HCT116 (cell line): ENCODE results near the gene CCSER1. TPM values are rescaled to one million over a fixed set of nuclear protein-coding genes. Genes with fewer than 3 reads are reported as not detected.
"Not testable (repeated sequence)": the region's sequence is repeated elsewhere in the genome, so short reads cannot be mapped to it uniquely, and the experiment has no call there.

Experiments used
- ATAC-seq: fragments of 200-7000 bp; cut with Tn5 transposase; 2 replicates; pipeline ENCODE4 v1.9.1; 2020; ENCODE audit warnings: mild to moderate bottlenecking, moderate library complexity
- BruUV-seq: library from RNA; stranded (reverse); fragments of 400-500 nt; replicated peaks from 2 replicates; lab custom pipeline; 2021; lab: Mats Ljungman, UMichigan
- CTCF ChIA-PET: fragments of 300-600 bp; sonication (Branson Sonifier 250); formaldehyde crosslinking; loops from one replicate; lab custom pipeline; 2021; ENCODE audit warnings: antibody characterized with exemption; lab: Charles Lee
- POLR2A ChIA-PET: fragments of 300-600, 350-600 bp; sonication (Branson Sonifier 250); formaldehyde crosslinking; loops from one replicate; lab custom pipeline; 2021; ENCODE audit warnings: antibody characterized with exemption; lab: Charles Lee
- RAD21 ChIA-PET, 2 experiments: fragments of 300-600 bp; sonication (Branson Sonifier 250); formaldehyde crosslinking; loops; one replicate each; lab custom pipeline; 2023; ENCODE audit warnings: low total read pairs in 2 of 2; ENCODE audit not compliant: uncharacterized antibody in 2 of 2, unreplicated experiment in 2 of 2, low non-redundant PET in 1 of 2; lab: Charles Lee
- DNase-seq: peaks from one replicate; pipeline ENCODE4 v3.0.0-alpha.2; 2010; ENCODE audit warnings: low read depth, low spot score
- H2AFZ ChIP-seq: fragments of 200-600 bp; shearing (Covaris generic), sonication (generic); 2 replicates; pipeline ENCODE4 v1.6.1; 2017; ENCODE audit warnings: low read depth, mixed run types, mixed read lengths, antibody characterized with exemption, low read length; ENCODE audit not compliant: poor library complexity, severe bottlenecking
- H3K27ac ChIP-seq: 2 replicates; pipeline ENCODE4 v1.5.1; 2012; ENCODE audit warnings: low read depth, low read length
- H3K27me3 ChIP-seq: fragments of 200-600 bp; sonication (generic); 2 replicates; pipeline ENCODE4 v1.6.1; 2016; ENCODE audit warnings: mixed run types, low read length, mixed read lengths; ENCODE audit not compliant: insufficient read depth
- H3K36me3 ChIP-seq, 2 experiments: fragments of 200-500 bp in 1 of 2; fragments of 200-600 bp in 1 of 2; sonication (Bioruptor generic) in 1 of 2; sonication (generic) in 1 of 2; 2 replicates each; pipeline versions ENCODE4 v1.5.1 to v1.6.1; 2014 to 2016; ENCODE audit warnings: low read length in 2 of 2, inconsistent platforms in 1 of 2, mixed read lengths in 1 of 2, mixed run types in 1 of 2; ENCODE audit not compliant: insufficient read depth in 2 of 2, control insufficient read depth in 1 of 2
- H3K4me1 ChIP-seq, 2 experiments: fragments of 200-600 bp in 1 of 2; sonication (generic) in 1 of 2; 2 replicates each; pipeline versions ENCODE4 v1.5.1 to v1.6.1; 2012 to 2017; ENCODE audit warnings: low read length in 2 of 2, inconsistent platforms in 1 of 2, mild to moderate bottlenecking in 1 of 2, mixed read lengths in 1 of 2, mixed run types in 1 of 2, moderate library complexity in 1 of 2; ENCODE audit not compliant: insufficient read depth in 2 of 2, control insufficient read depth in 1 of 2
- H3K4me2 ChIP-seq: fragments of 200-600 bp; sonication (generic); 2 replicates; pipeline ENCODE4 v1.6.1; 2017; ENCODE audit warnings: mixed run types, low read length, mixed read lengths
- H3K4me3 ChIP-seq, 2 experiments: fragments of 200-600 bp in 1 of 2; sonication (generic) in 1 of 2; replicated peaks in 1 of 2; 2 replicates each; pipeline ENCODE4 v1.5.1; 2011 to 2016; ENCODE audit warnings: low read length in 2 of 2, control low read depth in 1 of 2, low read depth in 1 of 2, mild to moderate bottlenecking in 1 of 2, mixed read lengths in 1 of 2, mixed run types in 1 of 2
- H3K79me2 ChIP-seq: fragments of 200-600 bp; sonication (generic); 2 replicates; pipeline ENCODE4 v1.6.1; 2017; ENCODE audit warnings: mild to moderate bottlenecking, mixed run types, low read length, moderate library complexity, mixed read lengths; ENCODE audit not compliant: insufficient read depth
- H3K9ac ChIP-seq: fragments of 200-600 bp; sonication (generic); 2 replicates; pipeline ENCODE4 v1.6.1; 2016; ENCODE audit warnings: low read length, mixed read lengths
- H3K9me2 ChIP-seq: fragments of 200-600 bp; sonication (generic), shearing (Covaris generic); 2 replicates; pipeline ENCODE4 v1.6.1; 2017; ENCODE audit warnings: mixed run types, mild to moderate bottlenecking, moderate library complexity; ENCODE audit not compliant: insufficient read depth
- H3K9me3 ChIP-seq, 2 experiments: fragments of 200-500 bp in 1 of 2; fragments of 200-600 bp in 1 of 2; sonication (Bioruptor generic) in 1 of 2; sonication (generic) in 1 of 2; 2 replicates each; pipeline ENCODE4 v1.6.1; 2014 to 2017; ENCODE audit warnings: low read length in 2 of 2, mixed read lengths in 2 of 2, inconsistent platforms in 1 of 2, low read depth in 1 of 2, mild to moderate bottlenecking in 1 of 2, mixed run types in 1 of 2, moderate library complexity in 1 of 2; ENCODE audit not compliant: control insufficient read depth in 1 of 2, insufficient read depth in 1 of 2
- H4K20me1 ChIP-seq: fragments of 200-600 bp; sonication (generic), shearing (Covaris generic); 2 replicates; pipeline ENCODE4 v1.6.1; 2017; ENCODE audit warnings: mixed run types, mild to moderate bottlenecking, moderate library complexity; ENCODE audit not compliant: insufficient read depth
- ATF3 ChIP-seq: IDR thresholded peaks from 2 replicates; pipeline ENCODE4 v1.6.1; 2012
- CBX3 ChIP-seq: IDR thresholded peaks from 2 replicates; pipeline ENCODE4 v1.6.1; 2012; ENCODE audit warnings: low read depth
- CTCF ChIP-seq, 3 experiments: fragments of 200-600 bp in 1 of 3; sonication (generic) in 1 of 3; IDR thresholded peaks in 2 of 3; conservative IDR thresholded peaks in 1 of 3; 2 replicates each; pipeline ENCODE4 v1.5.1; 2012 to 2017; ENCODE audit warnings: low read depth in 2 of 3, low read length in 2 of 3, antibody characterized with exemption in 1 of 3, borderline replicate concordance in 1 of 3, control low read depth in 1 of 3, mild to moderate bottlenecking in 1 of 3, mixed read lengths in 1 of 3, mixed run types in 1 of 3, moderate library complexity in 1 of 3; ENCODE audit not compliant: insufficient read depth in 1 of 3
- EZH2 ChIP-seq: fragments of 200-600 bp; sonication (generic); IDR thresholded peaks from 2 replicates; pipeline ENCODE4 v1.6.1; 2017; ENCODE audit warnings: antibody characterized with exemption, mixed run types
- EZH2phosphoT487 ChIP-seq: fragments of 200-600 bp; IDR thresholded peaks from 2 replicates; pipeline ENCODE4 v1.6.1; 2018; ENCODE audit warnings: antibody characterized with exemption, borderline replicate concordance
- FOSL1 ChIP-seq: IDR thresholded peaks from 2 replicates; pipeline ENCODE4 v1.6.1; 2012; ENCODE audit warnings: low read depth
- JUND ChIP-seq: IDR thresholded peaks from 2 replicates; pipeline ENCODE4 v1.6.1; 2012
- POLR2A ChIP-seq: IDR thresholded peaks from 2 replicates; pipeline ENCODE4 v1.7.0; 2011; ENCODE audit warnings: borderline replicate concordance; ENCODE audit not compliant: insufficient read depth, insufficient read length; ENCODE audit errors: extremely low read depth
- POLR2AphosphoS5 ChIP-seq: IDR thresholded peaks from 2 replicates; pipeline ENCODE4 v1.6.1; 2011; ENCODE audit warnings: mild to moderate bottlenecking, low read depth, low read length, moderate library complexity
- RAD21 ChIP-seq: IDR thresholded peaks from 2 replicates; pipeline ENCODE4 v1.6.1; 2012; ENCODE audit warnings: low read depth, mild to moderate bottlenecking
- REST ChIP-seq: IDR thresholded peaks from 2 replicates; pipeline ENCODE4 v1.6.1; 2012; ENCODE audit warnings: low read depth
- SRF ChIP-seq: IDR thresholded peaks from 2 replicates; pipeline ENCODE4 v1.6.1; 2012; ENCODE audit warnings: low read depth
- TCF7L2 ChIP-seq: IDR thresholded peaks from 2 replicates; pipeline ENCODE4 v1.7.0; 2011; ENCODE audit warnings: borderline replicate concordance, inconsistent platforms; ENCODE audit not compliant: insufficient read depth, insufficient read length; ENCODE audit errors: extremely low read depth
- YY1 ChIP-seq: IDR thresholded peaks from 2 replicates; pipeline ENCODE4 v1.6.1; 2011; ENCODE audit warnings: low read length, low read depth, moderate library complexity, mild to moderate bottlenecking; ENCODE audit not compliant: insufficient replicate concordance; ENCODE audit errors: extremely low read depth
- intact Hi-C: fragments of 100-400 bp; cut with micrococcal nuclease; formaldehyde crosslinking; loops from 2 replicates; pipeline ENCODE4 v1.10.0; 2022
- total RNA-seq: library from RNA; stranded (reverse); gene quantifications from one replicate; pipeline ENCODE4 v1.2.1, GENCODE V29; 2021; ENCODE audit not compliant: unreplicated experiment

Gene CCSER1
- total RNA-seq, 1 experiment from 2014 or later = 6.7 TPM

GRCh38 chr4:90412786-90413185 lies 285.6 kb downstream of the CCSER1 start:
- H3K9me3 ChIP-seq, H3K9me2 ChIP-seq, H3K27ac ChIP-seq, CTCF ChIA-PET, BruUV-seq, H3K27me3 ChIP-seq, H3K9ac ChIP-seq, intact Hi-C loops, DNase-seq, H3K4me2 ChIP-seq, H3K4me3 ChIP-seq, H2AFZ ChIP-seq, RAD21 ChIA-PET, H3K36me3 ChIP-seq, ATAC-seq, H3K79me2 ChIP-seq, POLR2A ChIA-PET, H3K4me1 ChIP-seq, H4K20me1 ChIP-seq: not testable (repeated sequence)

GRCh38 chr4:90415116-90415515 lies 287.9 kb downstream of the CCSER1 start:
- H3K4me1 ChIP-seq = no peaks in the 10 kb centered on the region
- ATAC-seq = no peak
- H3K79me2 ChIP-seq = no peaks in the 10 kb centered on the region
- ChIA-PET POLR2A (no interaction called here), RAD21 (no interaction called here), CTCF (no interaction called here)
- H3K27me3 ChIP-seq = no peaks in the 10 kb centered on the region
- no peak overlapping the region for H3K27ac ChIP-seq
- H2AFZ ChIP-seq = no peak overlapping the region
- H3K9me2 ChIP-seq = no peaks in the 10 kb centered on the region
- no peak for DNase-seq
- H3K4me3 ChIP-seq = no peak overlapping the region
- H3K4me2 ChIP-seq = no peak overlapping the region
- no peak overlapping the region for H3K9ac ChIP-seq
- intact Hi-C loops = loop anchor here (5.0 kb wide), 1 partner anchor 702 kb away; no protein-coding TSS in a partner anchor
- H3K36me3 ChIP-seq = no peaks in the 10 kb centered on the region
- H3K9me3 ChIP-seq = no peaks in the 10 kb centered on the region
- H4K20me1 ChIP-seq = no peaks in the 10 kb centered on the region
- no TSS peak for BruUV-seq
- no peak for TF ChIP-seq EZH2phosphoT487
- no peak for TF ChIP-seq POLR2A
- no peak for TF ChIP-seq YY1
- TF ChIP-seq FOSL1 = no peak
- TF ChIP-seq SRF = no peak
- no peak for TF ChIP-seq TCF7L2
- no peak for TF ChIP-seq JUND
- no peak for TF ChIP-seq CBX3
- TF ChIP-seq REST = no peak
- TF ChIP-seq EZH2 = no peak
- TF ChIP-seq CTCF (IDR thresholded peaks at IDR 0.05 in 2 of 3, conservative IDR thresholded peaks at IDR 0.05 in 1 of 3; ENCODE audit: borderline replicate concordance in 1 of 3, insufficient read depth in 1 of 3, low read depth in 2 of 3, low read length in 2 of 3) = no peak
- TF ChIP-seq ATF3 = no peak
- TF ChIP-seq RAD21 = no peak
- TF ChIP-seq POLR2AphosphoS5 = no peak
